ENCODE data around the gene CFAP97D1.

- TF ChIP-seq CTCF (IDR thresholded peaks at IDR 0.05; ENCODE audit: insufficient read depth, low read depth, low read length) (no peak), EZH2 (IDR thresholded peaks at IDR 0.05; ENCODE audit: insufficient read depth, low read length) (no peak)
Observed at GRCh38 chr17:43808076-43808475, 27.8 kb downstream of the CFAP97D1 start.

Data from astrocyte (in vitro differentiated cells and primary cell).